Spleen (tissue), 11 donors: ENCODE data around the gene VGLL4. TPM values are rescaled to one million over a fixed set of nuclear protein-coding genes. Genes with fewer than 3 reads are reported as not detected.

ENCODE experiments used
- DNase-seq: peaks from one replicate; pipeline ENCODE4 v3.0.0-alpha.2; 2020
- H3K27ac ChIP-seq, 8 donors: fragments of 200-600 bp; sonication (generic) in 7 of 8; 1 replicate in 4 of 8; 2 replicates in 4 of 8; pipeline versions ENCODE4 v1.5.0 to v1.8.0; 2016 to 2021; ENCODE audit warnings: inconsistent platforms in 4 of 8, mild to moderate bottlenecking in 4 of 8, moderate library complexity in 1 of 8
- H3K27me3 ChIP-seq, 7 donors: fragments of 200-600 bp; sonication (generic) in 6 of 7; replicated peaks in 1 of 7; 1 replicate in 4 of 7; 2 replicates in 3 of 7; pipeline versions ENCODE4 v1.5.0 to v1.8.0; 2016 to 2021; ENCODE audit warnings: inconsistent platforms in 3 of 7, mild to moderate bottlenecking in 1 of 7
- H3K36me3 ChIP-seq, 6 donors: fragments of 200-600 bp; sonication (generic) in 5 of 6; 1 replicate in 4 of 6; 2 replicates in 2 of 6; pipeline versions ENCODE4 v1.5.0 to v1.8.0; 2016 to 2021; ENCODE audit warnings: inconsistent platforms in 2 of 6
- H3K4me1 ChIP-seq, 6 donors: fragments of 200-600 bp; sonication (generic) in 5 of 6; 1 replicate in 3 of 6; 2 replicates in 3 of 6; pipeline versions ENCODE4 v1.5.0 to v1.8.0; 2016 to 2021; ENCODE audit warnings: inconsistent platforms in 3 of 6
- H3K4me3 ChIP-seq, 8 donors: fragments of 200-600 bp; sonication (generic) in 7 of 8; 1 replicate in 4 of 8; 2 replicates in 4 of 8; pipeline versions ENCODE4 v1.5.0 to v1.8.0; 2016 to 2021; ENCODE audit warnings: inconsistent platforms in 4 of 8, mild to moderate bottlenecking in 4 of 8, moderate library complexity in 2 of 8
- H3K9me3 ChIP-seq, 8 donors: fragments of 200-600 bp; sonication (generic) in 7 of 8; 1 replicate in 4 of 8; 2 replicates in 4 of 8; pipeline versions ENCODE4 v1.5.0 to v1.8.0; 2016 to 2021; ENCODE audit warnings: inconsistent platforms in 4 of 8
- POLR2A ChIP-seq, 3 donors: fragments of 450-650 bp; IDR thresholded peaks; one replicate each; pipeline ENCODE4 v1.5.1; 2017; ENCODE audit warnings: antibody characterized with exemption in 3 of 3, mild to moderate bottlenecking in 1 of 3
- POLR2AphosphoS5 ChIP-seq, 3 donors: sonication (generic); formaldehyde crosslinking; IDR thresholded peaks; one replicate each; pipeline ENCODE4 v1.5.1; 2017; ENCODE audit warnings: antibody characterized with exemption in 3 of 3
- WGBS, 5 donors: extraction: QIAGEN DNeasy Blood & Tissue Kit in 3 of 5; methylation state at CpG; one replicate each; pipeline versions ENCODE4 v1.1.5 to v1.1.7; 2013 to 2018; 5-methylcytosine and 5-hydroxymethylcytosine counted together
- intact Hi-C: fragments of 100-400 bp; cut with DNase I; formaldehyde crosslinking; loops from one replicate; pipeline ENCODE4 v1.15.0; 2023; ENCODE audit warnings: low total_unique reads
- polyA plus RNA-seq, 3 donors: library from polyadenylated mRNA; stranded (reverse); fragments of 200-250 nt; gene quantifications; one replicate each; pipeline ENCODE4 v1.2.1, GENCODE V29; 2013
- total RNA-seq, 7 donors: library from RNA; depleted of rRNA in 3 of 7; stranded (reverse); fragments of >200 nt in 3 of 7; fragmentation: NEBNext Ultra II Directional in 4 of 7; extraction: Animal tissue kit (Norgen Biotek cat#: 25700) in 4 of 7; gene quantifications; one replicate each; pipeline versions ENCODE4 v1.1.0 to v1.2.1, GENCODE V29; 2016 to 2021
- TF ChIP-seq, protein P1 (sequence below), 11 experiments: fragments of 200-600 bp in 7 of 11; fragments of 450-650 bp in 4 of 11; sonication (generic) in 4 of 11; IDR thresholded peaks in 8 of 11; conservative IDR thresholded peaks in 3 of 11; 1 replicate in 7 of 11; 2 replicates in 4 of 11; pipeline versions ENCODE4 v1.4.0 to v1.8.0; 2016 to 2021; ENCODE audit warnings: antibody characterized with exemption in 11 of 11, inconsistent platforms in 4 of 11, mild to moderate bottlenecking in 1 of 11
- donor health status: healthy with polysubstance abuse.
- donor health status: DM: no; HTN: no; CAD: no; lungs with moderate emphysema.
- donor health status: DM: no; HTN: no; CAD: no.
- donor health status: Bipolar disorder and iron deficiency.
- donor health status: healthy.
- donor health status: DM: no; HTN: no; CAD: no.
- donor health status: DM: yes; HTN: yes; CAD: no.

The VGLL4 gene
- total and polyA plus RNA-seq, 10 donors, result 13.5 to 80.2 (median 50.8) TPM

DNA sequence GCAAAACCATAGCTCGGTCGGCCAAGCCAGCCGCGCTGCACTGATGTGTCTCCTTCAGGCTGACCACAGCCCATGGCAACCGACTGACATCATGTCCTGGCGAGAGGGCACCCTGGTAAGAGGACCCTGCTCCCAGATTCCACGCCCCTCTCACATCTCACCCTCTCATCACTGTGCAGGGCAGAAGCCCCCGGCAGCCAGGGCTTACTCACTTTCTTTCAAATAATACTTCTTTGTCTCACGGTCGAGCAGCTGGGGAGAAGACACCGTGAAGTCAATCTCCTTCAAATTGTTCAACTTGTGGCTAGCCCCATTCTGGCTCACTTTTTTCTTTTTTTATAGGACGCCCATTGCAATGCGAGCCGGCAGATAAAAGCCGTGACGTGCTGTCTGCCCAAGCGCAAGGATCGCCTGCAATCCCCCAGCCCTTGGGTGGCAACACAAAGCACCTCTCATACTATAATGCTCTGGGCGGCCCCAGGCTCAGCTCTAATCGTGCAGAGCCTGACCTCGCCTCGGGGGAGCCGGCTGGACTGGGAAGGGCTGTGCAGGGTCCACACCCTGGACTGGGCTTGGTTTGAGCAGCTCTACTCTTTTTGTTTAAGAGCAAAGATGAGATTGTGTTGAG lies 33.6 kb downstream of the VGLL4 start:
- intact Hi-C loops, result no loop called here
- H3K9me3 ChIP-seq, result no peaks in the 10 kb centered on the region
- no peaks in the 10 kb centered on the region for H3K27me3 ChIP-seq
- TF ChIP-seq, protein P1, sequence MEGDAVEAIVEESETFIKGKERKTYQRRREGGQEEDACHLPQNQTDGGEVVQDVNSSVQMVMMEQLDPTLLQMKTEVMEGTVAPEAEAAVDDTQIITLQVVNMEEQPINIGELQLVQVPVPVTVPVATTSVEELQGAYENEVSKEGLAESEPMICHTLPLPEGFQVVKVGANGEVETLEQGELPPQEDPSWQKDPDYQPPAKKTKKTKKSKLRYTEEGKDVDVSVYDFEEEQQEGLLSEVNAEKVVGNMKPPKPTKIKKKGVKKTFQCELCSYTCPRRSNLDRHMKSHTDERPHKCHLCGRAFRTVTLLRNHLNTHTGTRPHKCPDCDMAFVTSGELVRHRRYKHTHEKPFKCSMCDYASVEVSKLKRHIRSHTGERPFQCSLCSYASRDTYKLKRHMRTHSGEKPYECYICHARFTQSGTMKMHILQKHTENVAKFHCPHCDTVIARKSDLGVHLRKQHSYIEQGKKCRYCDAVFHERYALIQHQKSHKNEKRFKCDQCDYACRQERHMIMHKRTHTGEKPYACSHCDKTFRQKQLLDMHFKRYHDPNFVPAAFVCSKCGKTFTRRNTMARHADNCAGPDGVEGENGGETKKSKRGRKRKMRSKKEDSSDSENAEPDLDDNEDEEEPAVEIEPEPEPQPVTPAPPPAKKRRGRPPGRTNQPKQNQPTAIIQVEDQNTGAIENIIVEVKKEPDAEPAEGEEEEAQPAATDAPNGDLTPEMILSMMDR (IDR thresholded peaks at IDR 0.05 in 8 of 11, conservative IDR thresholded peaks at IDR 0.05 in 3 of 11), result no peak
- no peak for TF ChIP-seq POLR2A (IDR thresholded peaks at IDR 0.05)
- TF ChIP-seq POLR2AphosphoS5 (IDR thresholded peaks at IDR 0.05), result no peak
- no peak for DNase-seq
- peaks cover 9 to 87% (median 29%) of the 10 kb centered on the region in 6 donors for H3K4me1 ChIP-seq
- WGBS, 5 donors, result 78 to 89% (median 85%) methylated on average over 23 of the region's 23 CpGs
- peaks cover 0 to 17% (median 0%) of the 10 kb centered on the region in 6 donors for H3K36me3 ChIP-seq
- no peak overlapping the region for H3K27ac ChIP-seq
- no peak overlapping the region for H3K4me3 ChIP-seq

DNA sequence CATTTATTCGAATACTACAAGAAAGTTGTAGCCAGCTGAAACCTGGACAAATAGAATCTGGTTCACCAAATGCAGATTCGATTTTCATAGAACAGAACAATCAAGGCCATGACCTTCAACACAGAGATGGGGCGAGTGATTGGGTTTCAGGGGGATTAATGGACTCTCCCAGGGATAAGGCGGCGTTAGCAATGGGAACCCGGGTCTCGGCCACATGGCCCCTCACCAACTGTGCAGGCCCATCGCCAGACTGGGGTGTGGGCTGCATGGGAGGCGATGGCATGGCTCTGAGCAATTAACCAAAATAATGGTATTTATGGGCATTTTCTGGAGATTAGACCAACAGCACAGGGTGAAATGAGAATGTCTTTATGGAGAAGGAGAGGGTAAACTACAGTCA lies 34.2 kb downstream of the VGLL4 start:
- TF ChIP-seq POLR2AphosphoS5 (IDR thresholded peaks at IDR 0.05) (no peak), POLR2A (IDR thresholded peaks at IDR 0.05) (no peak)
- TF ChIP-seq, protein P1 (IDR thresholded peaks at IDR 0.05 in 8 of 11, conservative IDR thresholded peaks at IDR 0.05 in 3 of 11), result no peak
- Histone ChIP-seq H3K27ac (no peak overlapping the region), H3K9me3 (no peaks in the 10 kb centered on the region), H3K27me3 (no peaks in the 10 kb centered on the region), H3K4me1 (peaks cover 9 to 84% (median 31%) of the 10 kb centered on the region in 6 donors), H3K36me3 (peaks cover 0 to 17% (median 0%) of the 10 kb centered on the region in 6 donors), H3K4me3 (no peak overlapping the region)
- DNase-seq, result no peak
- intact Hi-C loops, result no loop called here
- 90 to 97% (median 94%) methylated on average over 9 of the region's 9 CpGs for WGBS, 5 donors

DNA sequence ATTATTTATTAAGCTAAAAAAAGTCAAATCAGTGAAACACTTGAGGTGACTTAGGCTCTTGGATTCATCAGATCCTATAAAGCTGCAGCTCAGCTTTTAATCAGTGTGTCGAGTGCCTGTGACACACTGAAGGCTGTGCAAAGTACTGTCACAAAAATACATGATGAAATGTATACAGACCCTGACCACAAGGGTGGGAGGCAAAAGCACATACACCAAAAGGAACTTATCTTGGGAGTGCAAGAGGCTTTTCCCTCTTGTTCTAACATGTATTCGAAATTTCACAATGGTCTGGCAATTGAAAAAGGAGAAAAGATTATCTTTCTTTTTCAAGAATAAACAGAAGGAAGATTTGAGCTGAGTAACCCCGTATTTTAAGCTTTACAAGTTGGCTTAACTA lies 35.9 kb downstream of the VGLL4 start:
- no peak overlapping the region for H3K4me3 ChIP-seq
- H3K27me3 ChIP-seq, result no peaks in the 10 kb centered on the region
- H3K36me3 ChIP-seq, result peaks cover 0 to 22% (median 0%) of the 10 kb centered on the region in 6 donors
- intact Hi-C loops, result no loop called here
- DNase-seq, result no peak
- 26 to 50% (median 39%) methylated on average over 3 of the region's 3 CpGs for WGBS, 5 donors
- H3K9me3 ChIP-seq, result no peaks in the 10 kb centered on the region
- TF ChIP-seq, protein P1 (IDR thresholded peaks at IDR 0.05 in 8 of 11, conservative IDR thresholded peaks at IDR 0.05 in 3 of 11), result no peak
- TF ChIP-seq POLR2A (IDR thresholded peaks at IDR 0.05) (no peak), POLR2AphosphoS5 (IDR thresholded peaks at IDR 0.05) (no peak)
- H3K4me1 ChIP-seq, result peaks cover 9 to 88% (median 35%) of the 10 kb centered on the region in 6 donors
- peak overlapping the region in 1 of 8 donors; percentile 10 for H3K27ac ChIP-seq

DNA sequence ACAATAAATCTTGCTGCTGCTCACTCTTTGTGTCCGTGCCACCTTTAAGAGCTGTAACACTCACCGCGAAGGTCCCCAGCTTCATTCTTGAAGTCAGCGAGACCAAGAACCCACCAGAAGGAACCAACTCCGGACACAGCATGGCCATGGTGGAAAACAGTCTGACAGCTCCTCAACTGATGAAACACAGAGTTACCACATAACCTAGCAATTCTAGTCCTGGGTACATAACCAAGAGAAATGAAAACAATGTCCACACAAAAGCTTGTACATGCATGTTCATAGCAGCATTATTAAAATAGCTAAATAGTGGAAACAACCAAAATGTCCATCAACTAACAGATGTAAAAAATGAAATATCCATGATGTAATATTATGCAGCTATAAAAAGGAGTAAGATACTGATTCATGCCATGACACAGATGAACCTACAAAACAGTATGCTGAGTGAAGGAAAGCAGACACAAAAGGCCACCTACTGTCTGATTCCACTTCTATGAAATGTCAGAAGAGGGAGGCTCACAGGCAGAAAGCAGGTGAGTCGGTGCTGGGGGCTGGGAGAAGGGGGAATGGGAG lies 36.8 kb downstream of the VGLL4 start:
- 71 to 94% (median 85%) methylated on average over 6 of the region's 6 CpGs for WGBS, 5 donors
- Histone ChIP-seq H3K27ac (peak overlapping the region in 1 of 8 donors; percentile 12), H3K4me3 (no peak overlapping the region), H3K36me3 (peaks cover 0 to 22% (median 0%) of the 10 kb centered on the region in 6 donors), H3K9me3 (no peaks in the 10 kb centered on the region), H3K27me3 (no peaks in the 10 kb centered on the region), H3K4me1 (peaks cover 11 to 88% (median 35%) of the 10 kb centered on the region in 6 donors)
- no peak for DNase-seq
- intact Hi-C loops, result no loop called here
- TF ChIP-seq, protein P1 (IDR thresholded peaks at IDR 0.05 in 8 of 11, conservative IDR thresholded peaks at IDR 0.05 in 3 of 11), result no peak
- no peak for TF ChIP-seq POLR2A (IDR thresholded peaks at IDR 0.05)
